ENCODE measurements around the gene XPO4. TPM values are rescaled to one million over a fixed set of nuclear protein-coding genes. Genes with fewer than 3 reads are reported as not detected.

XPO4 gene
- total and polyA plus RNA-seq, 2 donors (not counting 3 experiments of a cell fraction or from before 2014, with no cell fraction given), result 6.0 to 22.5 TPM

GRCh38 chr13:20924758-20925394 is 22.3 kb upstream of the XPO4 start:
- POLR2A ChIA-PET, result no interaction called here
- H4K20me1 ChIP-seq (replicated peaks; ENCODE audit: control insufficient read depth, extremely low read depth, insufficient read depth, low read length), result no peaks in the 10 kb centered on the region
- CTCF ChIA-PET, result interaction anchor here (0.6 to 8.7 kb wide), 64 partner anchors 9 to 1871 kb away, joined by 3 to 239 read pairs (median 5); partner anchors contain the start of genes CRYL1, EEF1AKMT1, IL17D and XPO4
- H3K4me3 ChIP-seq (replicated peaks in 1 of 3; ENCODE audit: insufficient read depth in 1 of 3, low read depth in 1 of 3, low read length in 3 of 3), result no peak overlapping the region
- no peaks in the 10 kb centered on the region for H3K9me1 ChIP-seq (replicated peaks; ENCODE audit: control insufficient read depth, extremely low read depth, insufficient read depth, low read length)
- peak; percentile 81 for DNase-seq (ENCODE audit: low read depth, low spot score)
- dilution Hi-C loops (cut with MboI; ENCODE audit: extremely low pct_ligation_motif_present, low sequenced_read_pairs) (no loop called here), intact Hi-C loops (cut with micrococcal nuclease) (loop anchor here (1.0 to 5.0 kb wide), 6 partner anchors 23 to 742 kb away; partner anchors contain the start of gene XPO4)
- H3K36me3 ChIP-seq (ENCODE audit: control insufficient read depth in 2 of 2, extremely low read depth in 1 of 2, insufficient read depth in 2 of 2, low read length in 2 of 2), result no peaks in the 10 kb centered on the region
- H3K79me2 ChIP-seq (ENCODE audit: control insufficient read depth, insufficient read depth, low read length), result no peaks in the 10 kb centered on the region
- H3K9me3 ChIP-seq (replicated peaks; ENCODE audit: control insufficient read depth, insufficient read depth, low read length), result no peaks in the 10 kb centered on the region
- H3K4me1 ChIP-seq (ENCODE audit: control insufficient read depth, extremely low read depth, insufficient read depth, low read length), result no peaks in the 10 kb centered on the region
- FAIRE-seq, result peak; percentile 90
- H3K27ac ChIP-seq (ENCODE audit: insufficient read depth, low read depth, low read length), result no peak overlapping the region
- TF ChIP-seq MAX (IDR thresholded peaks at IDR 0.05; ENCODE audit: insufficient read depth, insufficient read length) (no peak), MYC (IDR thresholded peaks at IDR 0.05; ENCODE audit: low read depth, low read length) (no peak), CTCF (IDR thresholded peaks at IDR 0.05; ENCODE audit: extremely low read depth in 1 of 2, insufficient read depth in 1 of 2, low read depth in 1 of 2, low read length in 2 of 2) (peak; percentile 63 to 70), POLR2A (IDR thresholded peaks at IDR 0.05; ENCODE audit: low read depth, low read length) (no peak), FOS (IDR thresholded peaks at IDR 0.05; ENCODE audit: borderline replicate concordance, insufficient read depth, low read length) (no peak), GATA2 (IDR thresholded peaks at IDR 0.05; ENCODE audit: insufficient read depth, insufficient read length, low read depth, low read length) (no peak), EZH2 (IDR thresholded peaks at IDR 0.05; ENCODE audit: borderline replicate concordance, low read depth, low read length, severe bottlenecking) (no peak)
- H3K27me3 ChIP-seq (ENCODE audit: control insufficient read depth in 2 of 2, insufficient read depth in 2 of 2, low read length in 2 of 2), result no peaks in the 10 kb centered on the region
- BruUV-seq (replicated peaks), result no TSS peak
- H2AFZ ChIP-seq (ENCODE audit: low read depth, low read length), result no peak overlapping the region
- H3K4me2 ChIP-seq (ENCODE audit: insufficient read depth, low read length), result no peak overlapping the region
- H3K9ac ChIP-seq (replicated peaks; ENCODE audit: extremely low read depth, insufficient read depth, low read length), result no peak overlapping the region

Measured in endothelial cell of umbilical vein (primary cell).